ENCODE data around the gene DAPK2. TPM values are rescaled to one million over a fixed set of nuclear protein-coding genes. Genes with fewer than 3 reads are reported as not detected.

Gene DAPK2
- total RNA-seq, 4 donors from 2014 or later, result 45.1 to 244 (median 107) TPM

DNA sequence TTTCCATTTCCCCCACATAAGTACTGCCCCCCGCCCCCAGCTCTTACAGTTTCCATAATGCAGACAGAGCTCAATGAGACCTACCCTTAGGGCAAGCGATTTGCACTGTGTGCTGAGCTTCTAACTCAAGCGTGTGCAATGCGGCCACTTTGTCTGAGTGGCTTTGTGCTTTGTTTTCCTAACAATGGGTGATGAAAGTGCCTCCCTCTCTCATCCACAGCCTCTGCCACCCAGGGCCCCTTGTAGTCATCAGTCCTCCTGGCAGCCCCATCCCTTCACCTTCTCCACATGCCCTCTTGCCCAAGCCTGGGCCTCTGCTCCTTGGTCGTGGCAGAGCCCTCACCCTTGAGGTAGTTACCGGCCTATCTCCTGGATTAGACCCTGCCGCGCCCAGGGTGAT lies 17.2 kb downstream of the DAPK2 start:
- in situ Hi-C loops (cut with MboI; ENCODE audit: low pct_ligation_motif_present in 1 of 4, low pct_unique_long_range_greater_than_20kb in 1 of 4, low sequenced_read_pairs in 3 of 4) (no loop called here), intact Hi-C loops (cut with DNase I; ENCODE audit: low total_unique reads) (no loop called here)
- no peak for DNase-seq
- Histone ChIP-seq H3K36me3 (no peaks in the 10 kb centered on the region), H3K27ac (no peak overlapping the region), H3K9me3 (no peaks in the 10 kb centered on the region), H3K4me1 (peaks cover 0 to 25% (median 11%) of the 10 kb centered on the region in 4 donors), H3K4me3 (no peak overlapping the region), H3K27me3 (no peaks in the 10 kb centered on the region)
- 61 to 70% methylated on average over 3 to 8 of the region's 8 CpGs for WGBS, 2 donors (ENCODE audit: low coverage in 1 of 2)
- TF ChIP-seq POLR2AphosphoS5 (IDR thresholded peaks at IDR 0.05), result no peak

GRCh38 chr15:64026591-64026990 lies 19.7 kb downstream of the DAPK2 start:
- DNase-seq, result peak; percentile 7
- in situ Hi-C loops (cut with MboI; ENCODE audit: low pct_ligation_motif_present in 1 of 4, low pct_unique_long_range_greater_than_20kb in 1 of 4, low sequenced_read_pairs in 3 of 4) (no loop called here), intact Hi-C loops (cut with DNase I; ENCODE audit: low total_unique reads) (no loop called here)
- TF ChIP-seq EP300 (IDR thresholded peaks at IDR 0.05; ENCODE audit: low read depth), result no peak
- TF ChIP-seq CTCF (IDR thresholded peaks at IDR 0.05), result no peak
- TF ChIP-seq POLR2AphosphoS5 (IDR thresholded peaks at IDR 0.05), result no peak
- Histone ChIP-seq H3K4me1 (peaks cover 5 to 47% (median 27%) of the 10 kb centered on the region in 4 donors), H3K4me3 (no peak overlapping the region), H3K36me3 (no peaks in the 10 kb centered on the region), H3K9me3 (no peaks in the 10 kb centered on the region), H3K27ac (peak overlapping the region in 1 of 4 donors; percentile 39), H3K27me3 (no peaks in the 10 kb centered on the region)
- WGBS, 2 donors (ENCODE audit: low coverage in 1 of 2), result 80 to 88% methylated on average over 2 to 4 of the region's 4 CpGs

GRCh38 chr15:64024172-64025050 lies 21.9 kb downstream of the DAPK2 start:
- DNase-seq, result peak; percentile 17
- H3K36me3 ChIP-seq, result no peaks in the 10 kb centered on the region
- peak overlapping the region; percentile 59 to 75 (median 68) for H3K27ac ChIP-seq
- no peak for TF ChIP-seq POLR2A (IDR thresholded peaks at IDR 0.05)
- peak in 1 of 5 experiments; percentile 3 for TF ChIP-seq CTCF (IDR thresholded peaks at IDR 0.05)
- intact Hi-C loops (cut with DNase I; ENCODE audit: low total_unique reads), result no loop called here
- 83 to 90% methylated on average over 2 to 5 of the region's 5 CpGs for WGBS, 2 donors (ENCODE audit: low coverage in 1 of 2)
- H3K4me3 ChIP-seq, result no peak overlapping the region
- peaks cover 10 to 59% (median 35%) of the 10 kb centered on the region in 4 donors for H3K4me1 ChIP-seq
- H3K27me3 ChIP-seq, result no peaks in the 10 kb centered on the region
- H3K9me3 ChIP-seq, result no peaks in the 10 kb centered on the region
- in situ Hi-C loops (cut with MboI; ENCODE audit: low pct_ligation_motif_present in 1 of 4, low pct_unique_long_range_greater_than_20kb in 1 of 4, low sequenced_read_pairs in 3 of 4), result no loop called here

GRCh38 chr15:64023220-64023619 lies 23.1 kb downstream of the DAPK2 start:
- in situ Hi-C loops (cut with MboI; ENCODE audit: low pct_ligation_motif_present in 1 of 4, low pct_unique_long_range_greater_than_20kb in 1 of 4, low sequenced_read_pairs in 3 of 4) (no loop called here), intact Hi-C loops (cut with DNase I; ENCODE audit: low total_unique reads) (no loop called here)
- Histone ChIP-seq H3K9me3 (no peaks in the 10 kb centered on the region), H3K27ac (peak overlapping the region; percentile 59 to 75 (median 68)), H3K4me1 (peaks cover 13 to 68% (median 39%) of the 10 kb centered on the region in 4 donors), H3K36me3 (no peaks in the 10 kb centered on the region), H3K4me3 (no peak overlapping the region), H3K27me3 (no peaks in the 10 kb centered on the region)
- DNase-seq, result peak; percentile 84
- WGBS, 2 donors (ENCODE audit: low coverage in 1 of 2), result 29 to 47% methylated on average over 1 of the region's 1 CpG
- TF ChIP-seq EP300 (IDR thresholded peaks at IDR 0.05; ENCODE audit: low read depth) (peak; percentile 46), POLR2A (IDR thresholded peaks at IDR 0.05) (peak; percentile 36), CTCF (IDR thresholded peaks at IDR 0.05) (no peak), POLR2AphosphoS5 (IDR thresholded peaks at IDR 0.05) (peak in 2 of 3 donors; percentile 63 to 72)

Measured in transverse colon (tissue), 4 donors.